Memory B cell (primary cell): ENCODE data around the gene VWA5B1.
A peak's percentile ranks its signal among the peaks of the same experiment; 100 is the strongest.

ENCODE experiments used
- ATAC-seq: fragments of 150-1000 bp; cut with Tn5 transposase; 2 replicates; pipeline ENCODE4 v1.10.0; 2021; ENCODE audit warnings: low read depth, mild to moderate bottlenecking, moderate library complexity
- DNase-seq, 2 donors: peaks; one replicate each; pipeline ENCODE4 v3.0.0; 2022; ENCODE audit warnings: low spot score in 2 of 2
- H3K27ac Mint-ChIP-seq: one replicate; pipeline ENCODE4 v1.8.0; 2022; ENCODE audit warnings: mild to moderate bottlenecking, moderate library complexity, mixed read lengths
- H3K27me3 Mint-ChIP-seq: one replicate; pipeline ENCODE4 v1.8.0; 2022; ENCODE audit warnings: mixed read lengths
- H3K36me3 Mint-ChIP-seq: one replicate; pipeline ENCODE4 v1.8.0; 2022; ENCODE audit warnings: mild to moderate bottlenecking, mixed read lengths
- H3K4me1 Mint-ChIP-seq: one replicate; pipeline ENCODE4 v1.8.0; 2022; ENCODE audit warnings: mixed read lengths
- H3K4me3 Mint-ChIP-seq: one replicate; pipeline ENCODE4 v1.8.0; 2022; ENCODE audit warnings: mild to moderate bottlenecking, moderate library complexity, mixed read lengths
- H3K9me3 Mint-ChIP-seq: one replicate; pipeline ENCODE4 v1.8.0; 2022; ENCODE audit warnings: mixed read lengths

Gene VWA5B1

GRCh38 chr1:20291645-20292084 lies 990 bp downstream of the VWA5B1 start:
- peak; percentile 52 for ATAC-seq
- H3K27me3 Mint-ChIP-seq, result peaks cover 34% of the 10 kb centered on the region
- H3K27ac Mint-ChIP-seq, result no peak overlapping the region
- DNase-seq, result no peak
- peaks cover 2% of the 10 kb centered on the region for H3K9me3 Mint-ChIP-seq
- H3K36me3 Mint-ChIP-seq, result no peaks in the 10 kb centered on the region
- peak overlapping the region; percentile 9 for H3K4me3 Mint-ChIP-seq
- H3K4me1 Mint-ChIP-seq, result peaks cover 14% of the 10 kb centered on the region

DNA sequence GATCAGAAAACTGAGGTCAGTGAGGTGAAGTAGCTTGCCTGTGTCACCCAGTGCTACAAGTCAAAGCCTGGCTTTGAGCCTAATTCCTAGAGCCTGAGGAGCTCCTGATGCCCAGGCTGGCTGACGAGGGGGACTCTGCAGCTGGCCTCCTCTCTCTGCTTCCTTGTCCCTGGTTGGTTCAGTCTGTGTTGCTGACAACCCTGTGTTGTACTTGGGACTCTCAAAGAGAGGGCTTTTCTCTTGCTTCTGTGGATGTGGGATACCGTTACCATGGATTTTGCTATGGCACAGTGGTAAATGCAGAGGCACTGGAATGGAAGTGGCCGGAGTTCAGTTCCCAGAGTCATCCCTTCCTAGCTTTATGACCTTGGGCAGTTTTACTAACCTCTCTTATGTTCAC lies 8.0 kb downstream of the VWA5B1 start:
- H3K9me3 Mint-ChIP-seq, result no peaks in the 10 kb centered on the region
- ATAC-seq (no peak), DNase-seq (no peak)
- no peak overlapping the region for H3K4me3 Mint-ChIP-seq
- H3K27me3 Mint-ChIP-seq, result peaks cover 11% of the 10 kb centered on the region
- H3K4me1 Mint-ChIP-seq, result no peaks in the 10 kb centered on the region
- H3K36me3 Mint-ChIP-seq, result no peaks in the 10 kb centered on the region
- no peak overlapping the region for H3K27ac Mint-ChIP-seq

- ATAC-seq, result no peak
- no peak overlapping the region for H3K27ac Mint-ChIP-seq
- H3K36me3 Mint-ChIP-seq, result no peaks in the 10 kb centered on the region
- H3K4me1 Mint-ChIP-seq, result no peaks in the 10 kb centered on the region
- peaks cover 17% of the 10 kb centered on the region for H3K27me3 Mint-ChIP-seq
- DNase-seq, result no peak
- no peaks in the 10 kb centered on the region for H3K9me3 Mint-ChIP-seq
- no peak overlapping the region for H3K4me3 Mint-ChIP-seq
Measured at GRCh38 chr1:20301463-20302107, 10.9 kb downstream of the VWA5B1 start.

GRCh38 chr1:20302108-20302471 lies 11.4 kb downstream of the VWA5B1 start:
- Mint-ChIP-seq H3K27ac (no peak overlapping the region), H3K9me3 (no peaks in the 10 kb centered on the region), H3K4me3 (no peak overlapping the region), H3K4me1 (no peaks in the 10 kb centered on the region), H3K36me3 (no peaks in the 10 kb centered on the region), H3K27me3 (peaks cover 17% of the 10 kb centered on the region)
- ATAC-seq (no peak), DNase-seq (no peak)

DNA sequence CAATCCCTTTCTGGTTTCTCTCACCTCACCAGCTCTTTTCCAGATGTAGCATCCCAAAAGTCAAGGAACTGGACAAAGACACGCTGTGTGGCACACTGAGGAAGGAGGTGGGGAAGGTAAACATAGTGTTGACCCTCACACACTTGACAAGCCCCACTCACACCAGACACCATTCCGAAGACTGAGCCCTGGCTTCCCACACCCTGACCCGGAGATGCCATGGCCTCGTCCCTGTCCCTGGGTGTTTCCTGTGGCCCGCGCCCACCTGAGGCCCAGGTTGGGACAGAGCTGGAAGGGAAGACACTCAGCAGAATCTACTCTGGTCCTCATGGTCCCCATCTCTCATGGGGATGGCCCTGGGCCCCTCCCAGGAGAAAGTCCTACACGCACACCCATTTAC lies 16.4 kb downstream of the VWA5B1 start:
- Mint-ChIP-seq H3K27me3 (peaks cover 23% of the 10 kb centered on the region), H3K27ac (no peak overlapping the region), H3K36me3 (no peaks in the 10 kb centered on the region), H3K4me3 (no peak overlapping the region), H3K9me3 (no peaks in the 10 kb centered on the region), H3K4me1 (no peaks in the 10 kb centered on the region)
- no peak for DNase-seq
- no peak for ATAC-seq

- H3K36me3 Mint-ChIP-seq, result no peaks in the 10 kb centered on the region
- ATAC-seq, result no peak
- no peak overlapping the region for H3K27ac Mint-ChIP-seq
- no peak for DNase-seq
- H3K4me3 Mint-ChIP-seq, result no peak overlapping the region
- H3K9me3 Mint-ChIP-seq, result no peaks in the 10 kb centered on the region
- H3K27me3 Mint-ChIP-seq, result peaks cover 19% of the 10 kb centered on the region
- H3K4me1 Mint-ChIP-seq, result no peaks in the 10 kb centered on the region
Measured at GRCh38 chr1:20308569-20308968, 17.9 kb downstream of the VWA5B1 start.

- Mint-ChIP-seq H3K36me3 (no peaks in the 10 kb centered on the region), H3K4me3 (no peak overlapping the region), H3K9me3 (no peaks in the 10 kb centered on the region), H3K27ac (no peak overlapping the region), H3K4me1 (no peaks in the 10 kb centered on the region), H3K27me3 (peaks cover 20% of the 10 kb centered on the region)
- ATAC-seq, result no peak
- no peak for DNase-seq
Measured at GRCh38 chr1:20311289-20311688, 20.6 kb downstream of the VWA5B1 start.

- Mint-ChIP-seq H3K4me1 (no peaks in the 10 kb centered on the region), H3K4me3 (no peak overlapping the region), H3K9me3 (no peaks in the 10 kb centered on the region), H3K27me3 (peaks cover 21% of the 10 kb centered on the region), H3K27ac (no peak overlapping the region), H3K36me3 (no peaks in the 10 kb centered on the region)
- no peak for DNase-seq
- ATAC-seq, result no peak
Measured at GRCh38 chr1:20312310-20312709, 21.6 kb downstream of the VWA5B1 start.

DNA sequence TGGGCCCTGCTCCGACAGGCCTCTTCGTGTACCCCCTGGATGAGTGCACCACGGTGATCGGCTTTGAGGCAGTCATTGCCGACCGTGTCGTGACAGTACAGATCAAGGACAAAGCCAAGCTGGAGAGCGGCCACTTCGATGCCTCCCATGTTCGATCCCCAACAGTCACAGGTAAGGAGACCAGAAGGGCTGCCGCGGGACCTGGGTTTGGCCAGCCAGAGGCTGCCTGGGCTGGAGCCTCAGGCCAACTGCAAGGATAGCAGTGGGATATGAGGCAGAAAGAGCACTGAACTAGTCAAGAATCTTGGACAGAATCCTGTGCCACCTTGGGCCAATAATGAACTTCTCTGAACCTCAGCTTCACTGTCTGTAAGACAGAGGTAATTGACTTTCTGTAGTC lies 22.1 kb downstream of the VWA5B1 start:
- Mint-ChIP-seq H3K9me3 (no peaks in the 10 kb centered on the region), H3K4me3 (no peak overlapping the region), H3K4me1 (no peaks in the 10 kb centered on the region), H3K27me3 (peaks cover 21% of the 10 kb centered on the region), H3K27ac (no peak overlapping the region), H3K36me3 (no peaks in the 10 kb centered on the region)
- ATAC-seq (no peak), DNase-seq (no peak)

- H3K27ac Mint-ChIP-seq, result no peak overlapping the region
- no peaks in the 10 kb centered on the region for H3K9me3 Mint-ChIP-seq
- H3K27me3 Mint-ChIP-seq, result peaks cover 19% of the 10 kb centered on the region
- H3K4me1 Mint-ChIP-seq, result peaks cover 14% of the 10 kb centered on the region
- H3K36me3 Mint-ChIP-seq, result no peaks in the 10 kb centered on the region
- no peak overlapping the region for H3K4me3 Mint-ChIP-seq
- ATAC-seq (no peak), DNase-seq (no peak)
Measured at GRCh38 chr1:20317471-20317870, 26.8 kb downstream of the VWA5B1 start.

DNA sequence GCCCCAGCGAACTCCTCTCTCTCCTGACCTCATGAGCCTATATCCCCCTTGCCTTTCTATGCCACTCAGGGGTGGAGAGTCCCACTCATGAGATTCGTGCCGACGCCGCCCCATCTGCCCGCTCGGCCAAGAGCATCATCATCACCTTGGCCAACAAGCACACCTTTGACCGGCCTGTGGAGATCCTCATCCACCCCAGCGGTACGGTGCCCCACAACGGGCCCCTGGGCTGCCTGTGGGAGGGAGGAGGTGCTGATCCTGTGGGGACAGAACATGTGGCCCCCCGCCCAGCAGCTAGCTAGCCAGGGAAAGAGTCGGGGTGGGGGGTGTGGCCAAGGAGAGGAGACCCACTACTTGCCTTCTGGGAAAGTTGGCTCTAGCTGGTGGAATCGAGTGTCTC lies 27.8 kb downstream of the VWA5B1 start:
- H3K9me3 Mint-ChIP-seq, result no peaks in the 10 kb centered on the region
- no peak overlapping the region for H3K27ac Mint-ChIP-seq
- H3K27me3 Mint-ChIP-seq, result peaks cover 18% of the 10 kb centered on the region
- DNase-seq, result no peak
- H3K4me1 Mint-ChIP-seq, result peaks cover 16% of the 10 kb centered on the region
- no peaks in the 10 kb centered on the region for H3K36me3 Mint-ChIP-seq
- no peak overlapping the region for H3K4me3 Mint-ChIP-seq
- ATAC-seq, result no peak

DNA sequence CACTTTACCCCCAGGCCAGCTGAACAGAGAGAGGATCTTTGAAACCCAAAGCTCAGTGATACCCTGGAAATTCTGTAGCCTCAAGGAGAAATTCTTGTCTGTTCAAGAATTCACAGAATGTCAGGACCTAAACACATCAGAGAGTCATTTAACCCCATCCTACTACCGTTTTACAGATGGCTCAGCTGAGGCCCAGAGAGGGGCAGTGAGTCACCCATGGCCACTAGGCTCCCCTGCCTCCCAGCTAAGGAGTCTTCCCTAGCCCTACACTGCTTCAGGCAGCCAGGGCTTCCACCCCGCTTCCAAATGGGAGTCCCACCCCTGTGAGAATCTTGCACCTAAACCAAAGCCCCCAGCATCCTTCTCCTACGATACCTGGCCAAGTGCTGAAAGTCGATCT lies 28.3 kb downstream of the VWA5B1 start:
- Mint-ChIP-seq H3K36me3 (no peaks in the 10 kb centered on the region), H3K9me3 (no peaks in the 10 kb centered on the region), H3K4me1 (peaks cover 16% of the 10 kb centered on the region), H3K27me3 (peaks cover 14% of the 10 kb centered on the region), H3K4me3 (no peak overlapping the region), H3K27ac (no peak overlapping the region)
- ATAC-seq (no peak), DNase-seq (no peak)

GRCh38 chr1:20319456-20320220 lies 29.0 kb downstream of the VWA5B1 start:
- ATAC-seq (no peak), DNase-seq (no peak)
- no peaks in the 10 kb centered on the region for H3K36me3 Mint-ChIP-seq
- peaks cover 14% of the 10 kb centered on the region for H3K27me3 Mint-ChIP-seq
- peaks cover 16% of the 10 kb centered on the region for H3K4me1 Mint-ChIP-seq
- H3K9me3 Mint-ChIP-seq, result no peaks in the 10 kb centered on the region
- H3K4me3 Mint-ChIP-seq, result no peak overlapping the region
- H3K27ac Mint-ChIP-seq, result no peak overlapping the region

GRCh38 chr1:20320704-20321103 lies 30.0 kb downstream of the VWA5B1 start:
- ATAC-seq, result no peak

DNA sequence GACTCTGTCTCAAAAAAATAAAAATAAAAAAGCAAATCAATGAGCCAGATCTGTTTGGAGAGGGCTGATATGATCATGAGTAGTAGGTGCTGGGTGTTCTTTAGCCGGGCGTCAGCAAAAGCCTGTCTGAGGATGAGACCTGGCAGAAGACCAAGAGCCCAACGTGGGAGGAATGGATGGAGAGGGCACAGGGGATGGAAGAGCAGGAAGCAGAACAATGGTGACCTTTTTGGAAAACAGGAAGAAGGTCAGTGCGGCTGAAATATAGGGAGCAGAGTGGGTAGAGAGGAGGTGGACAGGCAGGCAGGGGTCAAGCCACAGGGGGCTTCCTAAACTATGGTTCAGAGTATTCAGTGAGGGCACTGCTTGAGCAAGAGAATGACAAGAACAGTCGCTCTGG lies 30.9 kb downstream of the VWA5B1 start:
- Mint-ChIP-seq H3K4me3 (peak overlapping the region; percentile 0), H3K9me3 (no peaks in the 10 kb centered on the region), H3K27me3 (peaks cover 7% of the 10 kb centered on the region), H3K27ac (peak overlapping the region; percentile 15), H3K36me3 (no peaks in the 10 kb centered on the region), H3K4me1 (peaks cover 16% of the 10 kb centered on the region)
- DNase-seq (no peak), ATAC-seq (no peak)

More at GRCh38 chr1:20320704-20321103, 30.0 kb downstream of the VWA5B1 start:
- no peaks in the 10 kb centered on the region for H3K36me3 Mint-ChIP-seq
- H3K27me3 Mint-ChIP-seq, result peaks cover 9% of the 10 kb centered on the region
- no peak overlapping the region for H3K4me3 Mint-ChIP-seq
- no peak for DNase-seq
- no peak overlapping the region for H3K27ac Mint-ChIP-seq
- peaks cover 16% of the 10 kb centered on the region for H3K4me1 Mint-ChIP-seq
- no peaks in the 10 kb centered on the region for H3K9me3 Mint-ChIP-seq
